Stimulated activated CD8-positive, alpha-beta memory T cell treated with anti-CD3 and anti-CD28 coated beads, Interleukin-4, amount 100 ng/mL, for 4 hours (primary cell): ENCODE results near the gene RTBDN.
"Not testable (repeated sequence)": the region's sequence is repeated elsewhere in the genome, so short reads cannot be mapped to it uniquely, and the experiment has no call there.

ENCODE experiments used
- DNase-seq, 2 donors: peaks; one replicate each; pipeline ENCODE4 v3.0.0-alpha.2; 2020; ENCODE audit warnings: low read depth in 2 of 2, low spot score in 1 of 2

RTBDN gene

GRCh38 chr19:12825254-12826131, 8.9 kb downstream of the RTBDN start:
- DNase-seq: no peak

DNA sequence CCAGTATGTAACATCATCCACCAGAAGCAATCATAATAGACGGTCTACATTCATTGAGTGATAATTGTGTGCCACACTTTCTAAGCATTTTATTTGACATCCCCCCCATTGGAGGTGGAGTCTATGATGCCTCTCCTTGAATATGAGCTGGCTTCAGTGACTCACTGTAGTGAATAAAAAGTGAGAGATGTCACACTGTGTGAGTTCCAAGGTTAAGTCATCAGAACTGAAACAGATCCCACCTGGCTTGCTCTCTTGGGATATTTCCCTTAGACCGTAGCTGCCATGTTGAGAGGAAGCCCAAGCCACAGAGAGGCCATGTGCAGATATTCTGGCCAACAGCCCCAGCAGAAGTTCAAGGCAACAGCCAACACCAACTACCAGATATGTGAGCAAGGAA, 12.6 kb downstream of the RTBDN start:
- no peak for DNase-seq

GRCh38 chr19:12817810-12818209, 16.6 kb downstream of the RTBDN start:
- DNase-seq: not testable (repeated sequence)

DNA sequence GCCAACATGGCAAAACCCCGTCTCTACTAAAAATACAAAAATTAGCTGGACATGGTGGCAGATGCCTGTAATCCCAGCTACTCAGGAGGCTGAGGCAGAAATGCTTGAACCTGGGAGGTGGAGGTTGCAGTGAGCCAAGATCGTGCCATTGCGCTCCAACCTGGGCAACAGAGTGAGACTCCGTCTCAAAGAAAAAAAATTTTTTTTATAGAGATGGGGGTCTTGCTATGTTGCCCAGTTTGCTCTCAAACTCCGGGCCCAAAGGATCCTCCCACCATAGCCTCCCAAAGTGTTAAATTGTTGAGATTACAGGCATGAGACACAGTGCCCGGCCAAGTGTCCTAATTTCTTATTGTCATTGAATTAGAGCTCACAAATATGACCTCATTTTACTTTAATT, 17.2 kb downstream of the RTBDN start:
- not testable (repeated sequence) for DNase-seq

GRCh38 chr19:12815088-12815487, 19.3 kb downstream of the RTBDN start:
- no peak for DNase-seq

GRCh38 chr19:12806242-12807081, 27.9 kb downstream of the RTBDN start, which contains the start of gene RNASEH2A:
Gene RNASEH2A, plus strand, starts transcription at chr19:12806584. Its CDS starts 90 bp downstream, at chr19:12806674.
- DNase-seq: peak in 1 of 2 donors; percentile 73

GRCh38 chr19:12804051-12804450, 30.3 kb downstream of the RTBDN start:
- no peak for DNase-seq

DNA sequence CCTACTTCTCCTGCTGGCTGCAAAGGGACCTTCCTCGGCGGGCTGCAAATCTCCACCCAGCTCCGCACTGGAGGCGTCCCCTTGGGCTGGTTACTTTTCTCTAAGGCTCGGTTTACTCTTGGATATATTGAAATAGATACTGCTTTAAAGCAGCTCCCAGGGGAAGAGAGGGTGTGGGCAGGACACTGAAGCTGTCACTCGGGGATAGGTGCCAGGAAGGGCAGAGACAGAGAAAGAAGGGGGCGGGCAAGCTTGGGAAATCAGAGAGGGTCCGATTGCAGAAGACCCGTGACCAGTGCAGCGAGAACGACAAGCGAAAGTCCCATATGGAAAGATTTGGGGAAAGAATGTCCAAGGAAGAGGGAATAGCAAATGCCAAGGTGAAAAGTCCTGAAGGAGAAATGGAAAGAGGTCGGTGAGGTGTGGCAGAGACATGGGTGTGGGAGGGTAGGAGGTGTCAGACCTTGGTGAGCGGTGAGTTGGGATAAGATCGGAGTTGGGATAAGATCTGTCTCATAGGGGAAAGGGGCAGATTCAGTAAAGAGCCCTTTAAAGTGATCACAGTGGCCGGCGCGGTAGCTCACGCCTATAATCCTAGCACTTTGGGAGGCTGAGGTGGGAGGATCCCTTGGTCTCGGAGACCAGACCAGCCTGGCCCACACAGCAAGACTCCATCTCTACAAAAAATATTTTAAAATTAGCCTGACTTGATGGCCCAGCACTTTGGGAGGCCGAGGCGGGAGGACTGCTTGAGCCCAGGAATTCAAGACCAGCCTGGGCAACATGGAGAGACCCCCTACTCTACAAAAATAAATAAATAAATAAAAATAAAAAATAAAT, 31.9 kb downstream of the RTBDN start:
- DNase-seq: no peak

DNA sequence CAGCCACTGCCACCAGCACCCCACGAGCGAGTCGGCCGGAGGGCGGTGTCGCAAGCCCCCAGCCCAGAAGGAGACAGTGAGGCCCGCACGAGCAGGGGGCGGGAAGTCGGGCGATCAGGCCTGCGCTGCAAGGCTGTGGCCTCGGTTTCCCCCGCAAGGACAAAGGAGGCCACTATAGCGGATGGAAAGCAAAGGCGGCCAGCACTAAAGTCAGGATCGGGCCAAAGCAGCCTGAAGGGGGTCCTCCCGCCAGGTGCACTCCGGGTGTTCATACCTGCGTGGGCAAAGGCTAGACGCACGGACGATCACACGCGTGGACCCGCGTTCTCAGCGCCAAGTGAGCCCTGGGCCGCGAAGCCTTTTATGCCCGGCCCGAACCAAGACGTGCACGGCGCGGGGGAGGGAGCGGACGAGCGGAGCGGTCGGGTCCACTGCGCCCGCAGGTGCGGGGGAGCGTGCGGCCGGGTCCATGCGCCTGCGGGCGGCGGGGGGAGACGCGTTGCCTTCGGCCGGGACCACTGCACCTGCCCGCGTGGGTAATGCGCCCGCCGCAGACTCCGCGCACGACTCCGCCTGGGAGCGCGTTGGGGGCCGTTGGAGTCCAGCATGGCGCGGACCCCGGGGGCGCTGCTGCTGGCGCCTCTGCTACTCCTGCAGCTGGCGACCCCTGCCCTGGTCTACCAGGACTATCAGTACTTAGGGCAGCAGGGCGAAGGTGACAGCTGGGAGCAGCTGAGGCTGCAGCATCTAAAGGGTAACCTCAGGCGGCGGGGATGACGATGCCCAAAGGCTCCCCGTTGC, 32.7 kb downstream of the RTBDN start, which contains the start of the genes PRDX2 and THSD8:
TSS of gene PRDX2 (minus strand) at position 335 of the 801 bp plus-strand sequence. CDS start 539 bp downstream, outside the sequence.
TSS of gene THSD8 (plus strand) at position 604 of the 801 bp plus-strand sequence. CDS start at position 607, 3 bp downstream.
- DNase-seq: no peak

DNA sequence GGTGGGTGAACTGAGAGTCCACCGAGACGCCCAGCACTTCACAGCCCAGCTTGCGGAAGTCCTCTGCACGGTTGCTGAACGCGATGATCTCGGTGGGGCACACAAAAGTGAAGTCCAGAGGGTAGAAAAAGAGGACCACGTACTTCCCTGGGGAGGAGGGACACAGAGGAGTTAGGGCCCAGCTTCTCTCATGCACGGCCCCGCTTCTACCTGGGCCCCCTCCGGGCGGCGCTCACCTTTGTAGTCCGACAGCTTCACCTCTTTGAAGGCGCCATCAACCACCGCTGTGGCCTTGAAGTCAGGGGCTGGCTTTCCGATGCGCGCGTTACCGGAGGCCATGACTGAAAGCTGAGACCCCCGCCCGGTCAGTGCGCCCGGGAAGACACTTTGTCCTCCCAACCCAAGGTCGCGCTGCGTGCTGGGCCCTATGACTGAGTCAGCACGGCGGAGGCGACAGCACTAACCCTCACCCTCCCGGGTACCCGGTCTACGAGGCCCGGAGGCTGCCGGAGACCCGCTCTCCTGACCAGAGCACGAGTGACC, 33.4 kb downstream of the RTBDN start:
- DNase-seq: no peak

GRCh38 chr19:12800466-12800770, 34.0 kb downstream of the RTBDN start:
- no peak for DNase-seq

GRCh38 chr19:12799742-12800465, 34.5 kb downstream of the RTBDN start:
- DNase-seq: no peak

DNA sequence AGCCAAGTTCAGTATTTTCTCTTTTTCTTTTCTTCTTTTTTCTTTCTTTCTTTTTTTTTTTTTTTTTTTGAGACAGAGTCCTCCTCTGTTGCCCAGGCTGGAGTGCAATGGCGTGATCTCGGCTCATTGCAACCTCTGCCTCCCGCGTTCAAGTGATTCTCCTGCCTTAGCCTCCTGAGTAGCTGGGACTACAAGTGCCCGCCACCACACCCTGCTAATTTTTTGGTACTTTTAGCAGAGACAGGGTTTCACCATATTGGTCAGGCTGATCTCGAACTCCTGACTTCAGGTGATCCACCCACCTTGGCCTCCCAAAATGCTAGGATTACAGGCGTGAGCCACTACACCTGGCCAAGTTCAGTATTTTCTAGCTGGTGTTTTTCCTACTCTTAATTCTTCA, 36.8 kb downstream of the RTBDN start:
- not testable (repeated sequence) for DNase-seq

GRCh38 chr19:12797141-12797587, 37.2 kb downstream of the RTBDN start:
- DNase-seq: no peak

- DNase-seq: no peak
These were observed 38.0 kb downstream of the RTBDN start for GRCh38 chr19:12796146-12797071.

- no peak for DNase-seq
These were observed 39.4 kb downstream of the RTBDN start for GRCh38 chr19:12794971-12795381.

DNA sequence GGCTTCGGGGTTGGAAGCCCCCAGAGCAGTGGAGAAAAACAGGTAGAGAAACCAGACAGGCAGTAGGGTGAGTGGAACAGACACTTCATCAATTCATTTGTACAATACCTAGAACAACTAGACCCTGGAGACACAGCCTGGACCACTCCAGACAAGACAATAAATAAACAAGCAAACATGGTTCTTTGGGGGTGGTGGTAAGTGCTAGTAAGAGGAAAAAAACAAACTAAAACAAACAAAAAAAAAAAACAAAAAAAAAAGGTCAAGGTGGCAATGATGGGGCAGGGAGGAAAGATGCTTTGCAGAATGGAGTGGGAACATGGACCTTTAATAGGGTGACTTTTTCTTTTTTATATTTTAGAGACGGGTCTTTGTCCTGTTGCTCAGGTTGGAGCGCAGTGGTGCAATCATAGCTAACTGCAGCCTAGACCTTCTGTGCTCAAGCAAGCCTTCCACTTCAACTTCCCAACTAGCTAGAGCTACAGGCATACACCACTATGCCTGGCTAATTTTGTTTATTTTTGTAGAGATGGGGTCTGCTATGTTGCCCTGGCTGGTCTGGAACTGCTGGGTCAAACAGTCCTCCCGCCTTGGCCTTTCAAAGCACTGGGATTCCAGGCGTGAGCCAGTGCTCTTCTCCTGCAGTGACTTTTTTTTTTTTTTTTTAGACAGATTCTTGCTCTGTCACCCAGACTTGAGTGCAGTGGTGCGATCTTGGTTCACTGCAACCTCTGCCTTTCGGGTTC, 40.0 kb downstream of the RTBDN start:
- DNase-seq: no peak
